OCI-LY3 (cell line): ENCODE measurements around the gene RLN2.

Source experiments
- CTCF ChIP-seq: fragments of 200-600, 300-600 bp; sonication (generic); IDR thresholded peaks from 2 replicates; pipeline ENCODE4 v1.5.1; 2014; ENCODE audit warnings: antibody characterized with exemption, low read length, low read depth
- EZH2phosphoT487 ChIP-seq: fragments of 200-600 bp; shearing (Covaris generic); IDR thresholded peaks from 2 replicates; pipeline ENCODE4 v1.6.1; 2018; ENCODE audit warnings: antibody characterized with exemption, mixed run types, low read depth

DNA sequence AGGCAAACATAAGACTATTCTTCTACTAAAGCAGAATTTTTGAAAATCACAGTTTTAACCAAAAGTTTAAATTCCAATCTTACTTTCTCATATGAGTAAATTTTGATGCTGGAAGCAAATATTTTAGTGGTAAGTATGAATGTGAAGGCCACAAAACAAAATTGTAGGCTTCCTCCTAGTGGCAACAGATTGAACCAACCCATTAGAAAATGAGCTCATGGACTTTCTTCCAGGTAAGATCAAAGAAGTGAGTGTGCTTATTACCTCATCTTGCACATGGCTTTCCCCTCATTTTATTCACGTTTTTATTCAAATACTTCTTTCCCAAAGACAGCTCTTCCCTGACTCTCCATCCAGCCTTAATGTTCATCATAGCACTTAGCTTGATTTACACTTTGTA is 16.5 kb upstream of the RLN2 start:
- peak; percentile 22 for TF ChIP-seq CTCF
- no peak for TF ChIP-seq EZH2phosphoT487
